ENCODE data around the gene CMSS1. TPM values are rescaled to one million over a fixed set of nuclear protein-coding genes. Genes with fewer than 3 reads are reported as not detected.

Gene CMSS1
- total RNA-seq, 1 donor from 2014 or later = 9.2 TPM

DNA sequence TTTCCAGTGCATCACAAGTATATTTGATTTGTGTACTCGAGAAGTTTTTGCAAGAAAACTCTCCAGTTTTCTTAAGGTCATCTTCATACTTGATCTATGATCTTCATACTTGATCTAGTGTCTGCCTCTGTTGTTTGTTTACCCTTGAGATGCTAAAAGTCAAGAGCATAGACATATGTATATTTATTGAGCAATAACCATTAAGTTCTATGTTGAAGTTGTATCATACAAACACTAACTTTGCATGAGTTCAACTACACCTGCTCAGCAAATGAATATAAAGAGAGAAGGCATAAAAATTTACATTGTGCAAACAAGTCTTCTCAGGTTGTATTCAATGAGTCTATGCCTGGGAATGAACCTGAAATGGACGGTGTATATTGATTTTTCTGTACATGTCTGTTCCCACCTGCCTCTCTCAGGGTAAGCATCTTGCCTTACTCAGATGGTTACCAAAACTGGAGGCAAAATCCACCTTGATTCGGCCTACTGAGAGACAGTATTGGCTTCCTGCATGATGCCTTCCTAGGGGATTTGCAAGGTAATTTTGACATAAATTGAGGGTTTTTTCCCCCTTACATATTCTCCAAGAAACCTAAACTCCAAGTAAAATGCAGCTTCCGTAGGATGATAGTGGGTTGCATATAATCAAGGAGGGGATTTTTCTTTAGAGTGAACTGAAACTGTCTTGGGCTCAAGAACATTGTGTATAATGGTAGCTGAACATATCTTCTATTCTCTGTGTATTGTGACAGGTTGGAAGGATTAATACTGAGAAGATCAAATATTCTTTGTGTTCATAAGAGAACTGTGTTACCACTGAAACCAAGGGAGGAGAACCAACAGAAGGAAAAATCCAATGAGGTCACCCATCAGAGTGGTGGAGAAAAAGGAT, 186.2 kb downstream of the CMSS1 start:
- no peak overlapping the region for H3K27ac ChIP-seq
- peaks cover 0 to 18% of the 10 kb centered on the region in 2 donors for H3K4me1 ChIP-seq
- TF ChIP-seq, protein P1, sequence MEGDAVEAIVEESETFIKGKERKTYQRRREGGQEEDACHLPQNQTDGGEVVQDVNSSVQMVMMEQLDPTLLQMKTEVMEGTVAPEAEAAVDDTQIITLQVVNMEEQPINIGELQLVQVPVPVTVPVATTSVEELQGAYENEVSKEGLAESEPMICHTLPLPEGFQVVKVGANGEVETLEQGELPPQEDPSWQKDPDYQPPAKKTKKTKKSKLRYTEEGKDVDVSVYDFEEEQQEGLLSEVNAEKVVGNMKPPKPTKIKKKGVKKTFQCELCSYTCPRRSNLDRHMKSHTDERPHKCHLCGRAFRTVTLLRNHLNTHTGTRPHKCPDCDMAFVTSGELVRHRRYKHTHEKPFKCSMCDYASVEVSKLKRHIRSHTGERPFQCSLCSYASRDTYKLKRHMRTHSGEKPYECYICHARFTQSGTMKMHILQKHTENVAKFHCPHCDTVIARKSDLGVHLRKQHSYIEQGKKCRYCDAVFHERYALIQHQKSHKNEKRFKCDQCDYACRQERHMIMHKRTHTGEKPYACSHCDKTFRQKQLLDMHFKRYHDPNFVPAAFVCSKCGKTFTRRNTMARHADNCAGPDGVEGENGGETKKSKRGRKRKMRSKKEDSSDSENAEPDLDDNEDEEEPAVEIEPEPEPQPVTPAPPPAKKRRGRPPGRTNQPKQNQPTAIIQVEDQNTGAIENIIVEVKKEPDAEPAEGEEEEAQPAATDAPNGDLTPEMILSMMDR (IDR thresholded peaks at IDR 0.05) = no peak
- DNase-seq (ENCODE audit: low spot score in 2 of 2) = no peak
- no peaks in the 10 kb centered on the region for H3K9me3 ChIP-seq
- intact Hi-C loops (cut with DNase I) = loop anchor here (2.0 kb wide), 1 partner anchor 29 kb away; no protein-coding TSS in a partner anchor
- no peak overlapping the region for H3K4me3 ChIP-seq
- H3K36me3 ChIP-seq = no peaks in the 10 kb centered on the region
- no peaks in the 10 kb centered on the region for H3K27me3 ChIP-seq

DNA sequence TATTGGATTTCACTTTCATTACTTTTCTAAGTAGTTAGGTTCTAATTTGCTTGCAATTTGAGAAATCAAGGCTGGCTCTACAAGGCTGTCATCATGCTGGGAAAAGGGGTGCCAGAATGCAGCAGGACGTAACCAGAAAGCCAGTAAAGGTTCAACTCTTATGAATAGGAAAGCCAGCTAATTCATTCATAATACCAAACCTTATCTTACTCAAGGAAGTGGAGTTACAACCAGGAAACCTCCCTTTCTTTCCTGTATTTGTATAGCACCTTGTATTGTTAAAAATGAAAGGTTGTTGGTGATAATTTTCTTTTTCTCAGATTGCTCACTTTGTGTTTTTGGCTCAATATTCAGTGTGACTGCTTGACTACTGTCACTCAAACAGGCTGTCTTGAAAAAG, 187.3 kb downstream of the CMSS1 start:
- H3K36me3 ChIP-seq = no peaks in the 10 kb centered on the region
- DNase-seq (ENCODE audit: low spot score in 2 of 2) = no peak
- no peaks in the 10 kb centered on the region for H3K9me3 ChIP-seq
- H3K27me3 ChIP-seq = no peaks in the 10 kb centered on the region
- TF ChIP-seq, protein P1 (IDR thresholded peaks at IDR 0.05) = no peak
- H3K4me3 ChIP-seq = no peak overlapping the region
- intact Hi-C loops (cut with DNase I) = loop anchor here (2.0 to 5.0 kb wide), 2 partner anchors 30 to 163 kb away; no protein-coding TSS in a partner anchor
- peaks cover 0 to 25% of the 10 kb centered on the region in 2 donors for H3K4me1 ChIP-seq
- H3K27ac ChIP-seq = peak overlapping the region; percentile 64 to 68

DNA sequence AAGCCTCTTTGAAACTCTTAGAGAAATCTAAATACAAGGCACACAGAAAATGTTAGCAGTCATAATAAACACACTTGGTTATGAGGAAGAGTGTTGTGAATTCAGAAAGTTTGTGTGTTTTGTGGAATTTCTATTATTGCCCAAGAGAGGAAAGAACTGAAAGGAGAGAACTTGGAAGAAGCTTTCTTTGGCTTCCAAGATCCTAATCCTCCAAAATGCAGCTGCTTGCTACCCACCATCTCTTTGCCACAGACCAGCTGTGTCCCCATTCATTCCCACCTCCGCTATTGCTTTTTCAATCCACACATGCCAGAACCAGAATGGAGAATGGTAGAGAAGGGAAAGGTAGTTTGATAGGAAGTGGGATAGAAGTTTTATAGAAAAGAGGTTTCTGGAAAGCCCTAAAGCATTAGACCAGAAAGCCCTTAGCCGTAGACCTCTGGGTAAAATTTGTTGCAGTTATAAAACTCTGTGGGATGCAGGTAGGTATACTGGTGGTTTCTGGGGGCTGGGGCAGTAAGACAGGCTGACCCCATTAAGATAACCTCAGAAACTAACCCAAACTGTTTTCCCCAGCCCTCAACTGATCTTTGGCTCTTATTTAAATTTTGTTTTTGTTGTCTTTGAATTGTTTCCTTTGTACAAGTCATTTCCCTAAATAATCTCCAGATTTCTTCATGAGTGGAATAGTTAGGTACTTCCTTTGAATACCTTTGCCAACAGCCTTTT, 188.2 kb downstream of the CMSS1 start:
- peaks cover 0 to 33% of the 10 kb centered on the region in 2 donors for H3K4me1 ChIP-seq
- H3K27me3 ChIP-seq = no peaks in the 10 kb centered on the region
- TF ChIP-seq, protein P1 (IDR thresholded peaks at IDR 0.05) = no peak
- H3K4me3 ChIP-seq = no peak overlapping the region
- intact Hi-C loops (cut with DNase I) = loop anchor here (2.0 to 5.0 kb wide), 2 partner anchors 31 to 164 kb away; no protein-coding TSS in a partner anchor
- H3K9me3 ChIP-seq = no peaks in the 10 kb centered on the region
- no peaks in the 10 kb centered on the region for H3K36me3 ChIP-seq
- DNase-seq (ENCODE audit: low spot score in 2 of 2) = no peak
- peak overlapping the region; percentile 64 to 68 for H3K27ac ChIP-seq

DNA sequence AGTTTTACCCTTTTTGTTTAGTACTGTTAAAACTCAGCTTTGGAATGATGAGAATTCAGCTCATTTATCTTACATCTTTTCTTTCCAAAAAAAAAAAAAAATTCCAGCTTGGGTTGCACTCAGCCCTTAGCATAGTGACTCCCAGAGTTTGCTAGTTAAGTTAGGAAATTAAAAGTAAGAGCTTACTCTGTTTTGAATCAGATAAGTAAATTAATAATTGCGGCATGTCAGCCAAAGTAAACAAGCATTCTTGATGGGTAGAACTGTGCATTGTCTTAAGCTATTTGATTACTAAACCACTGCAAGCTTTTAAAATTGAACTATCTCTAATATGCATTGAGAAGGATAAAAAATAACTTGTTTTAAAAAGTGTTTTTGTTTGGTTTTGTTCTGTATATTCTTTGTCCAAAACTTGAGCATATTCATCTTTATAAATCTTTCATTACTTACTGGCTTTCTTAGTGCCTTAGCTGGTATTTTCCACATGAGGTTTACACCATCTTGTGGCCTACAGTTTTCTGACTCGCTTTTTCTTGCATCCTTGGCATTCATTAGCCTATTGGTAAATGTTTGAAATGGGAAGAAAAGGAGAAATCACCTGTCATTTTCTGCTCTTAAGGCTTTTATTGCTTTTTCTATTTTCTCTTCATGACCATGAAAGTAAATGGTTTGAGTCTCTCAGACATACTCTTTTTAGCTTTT, 189.1 kb downstream of the CMSS1 start:
- H3K27ac ChIP-seq = peak overlapping the region; percentile 64 to 68
- H3K4me1 ChIP-seq = peaks cover 0 to 34% of the 10 kb centered on the region in 2 donors
- H3K9me3 ChIP-seq = no peaks in the 10 kb centered on the region
- DNase-seq (ENCODE audit: low spot score in 2 of 2) = no peak
- H3K4me3 ChIP-seq = no peak overlapping the region
- TF ChIP-seq, protein P1 (IDR thresholded peaks at IDR 0.05) = peak in 2 of 3 experiments; percentile 14 to 30
- no peaks in the 10 kb centered on the region for H3K27me3 ChIP-seq
- H3K36me3 ChIP-seq = no peaks in the 10 kb centered on the region
- intact Hi-C loops (cut with DNase I) = loop anchor here (5.0 kb wide), 1 partner anchor 164 kb away; no protein-coding TSS in a partner anchor

DNA sequence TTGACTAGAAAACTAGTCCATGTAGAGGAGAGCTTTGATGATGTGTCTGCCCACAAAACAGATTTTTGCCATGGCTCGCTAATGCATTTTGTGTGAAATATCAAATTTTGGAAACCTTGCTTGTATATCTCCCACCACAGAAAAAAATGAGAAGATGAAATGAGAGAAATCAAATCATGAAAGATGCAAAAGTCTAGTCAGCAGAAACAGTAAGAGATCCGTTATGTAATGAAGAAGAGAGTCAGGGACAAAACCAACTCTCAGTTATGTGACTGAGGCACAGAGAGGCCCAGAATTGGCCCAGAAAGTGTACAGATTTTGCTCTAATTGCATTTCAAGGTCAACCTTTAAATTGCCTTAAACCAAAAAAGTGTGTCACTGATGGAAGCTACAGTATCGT, 189.7 kb downstream of the CMSS1 start:
- DNase-seq (ENCODE audit: low spot score in 2 of 2) = no peak
- peak overlapping the region; percentile 64 to 68 for H3K27ac ChIP-seq
- peaks cover 0 to 34% of the 10 kb centered on the region in 2 donors for H3K4me1 ChIP-seq
- H3K36me3 ChIP-seq = no peaks in the 10 kb centered on the region
- H3K9me3 ChIP-seq = no peaks in the 10 kb centered on the region
- intact Hi-C loops (cut with DNase I) = loop anchor here (5.0 kb wide), 1 partner anchor 165 kb away; no protein-coding TSS in a partner anchor
- TF ChIP-seq, protein P1 (IDR thresholded peaks at IDR 0.05) = no peak
- H3K4me3 ChIP-seq = no peak overlapping the region
- H3K27me3 ChIP-seq = no peaks in the 10 kb centered on the region

Measured in ascending aorta (tissue), 2 donors.